ENCODE results near the gene MRNIP. TPM values are rescaled to one million over a fixed set of nuclear protein-coding genes. Genes with fewer than 3 reads are reported as not detected.

Gene MRNIP
- polyA plus RNA-seq, 2 of the 4 experiments (the other 2 are of a cell fraction) = 21.4 to 29.7 TPM

DNA sequence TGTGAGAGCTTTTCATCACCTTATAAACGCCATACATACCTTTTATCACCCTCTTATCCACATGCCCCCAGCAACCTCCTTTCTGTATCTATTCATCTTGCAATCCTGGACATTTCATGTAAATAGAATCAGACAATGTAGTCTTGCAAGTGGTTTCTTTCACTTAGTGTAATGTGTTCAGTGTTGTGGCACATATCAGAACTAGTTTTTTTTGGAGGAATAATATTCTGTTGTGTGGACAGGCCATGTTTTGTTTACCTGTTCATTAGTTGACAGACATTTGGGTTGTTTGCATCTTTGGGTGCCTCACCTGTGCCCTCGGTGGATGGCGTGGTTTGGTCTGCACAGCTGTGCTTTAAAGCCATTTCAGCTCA is 36.6 kb downstream of the MRNIP start (continued):
- TF ChIP-seq, protein P1, sequence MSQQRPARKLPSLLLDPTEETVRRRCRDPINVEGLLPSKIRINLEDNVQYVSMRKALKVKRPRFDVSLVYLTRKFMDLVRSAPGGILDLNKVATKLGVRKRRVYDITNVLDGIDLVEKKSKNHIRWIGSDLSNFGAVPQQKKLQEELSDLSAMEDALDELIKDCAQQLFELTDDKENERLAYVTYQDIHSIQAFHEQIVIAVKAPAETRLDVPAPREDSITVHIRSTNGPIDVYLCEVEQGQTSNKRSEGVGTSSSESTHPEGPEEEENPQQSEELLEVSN (IDR thresholded peaks at IDR 0.05; ENCODE audit: borderline replicate concordance, low read depth) = no peak
- peak in 1 of 2 experiments; percentile 18; a peak in 1 of 5 replicates for TF ChIP-seq JUN (IDR thresholded peaks at IDR 0.05)

DNA sequence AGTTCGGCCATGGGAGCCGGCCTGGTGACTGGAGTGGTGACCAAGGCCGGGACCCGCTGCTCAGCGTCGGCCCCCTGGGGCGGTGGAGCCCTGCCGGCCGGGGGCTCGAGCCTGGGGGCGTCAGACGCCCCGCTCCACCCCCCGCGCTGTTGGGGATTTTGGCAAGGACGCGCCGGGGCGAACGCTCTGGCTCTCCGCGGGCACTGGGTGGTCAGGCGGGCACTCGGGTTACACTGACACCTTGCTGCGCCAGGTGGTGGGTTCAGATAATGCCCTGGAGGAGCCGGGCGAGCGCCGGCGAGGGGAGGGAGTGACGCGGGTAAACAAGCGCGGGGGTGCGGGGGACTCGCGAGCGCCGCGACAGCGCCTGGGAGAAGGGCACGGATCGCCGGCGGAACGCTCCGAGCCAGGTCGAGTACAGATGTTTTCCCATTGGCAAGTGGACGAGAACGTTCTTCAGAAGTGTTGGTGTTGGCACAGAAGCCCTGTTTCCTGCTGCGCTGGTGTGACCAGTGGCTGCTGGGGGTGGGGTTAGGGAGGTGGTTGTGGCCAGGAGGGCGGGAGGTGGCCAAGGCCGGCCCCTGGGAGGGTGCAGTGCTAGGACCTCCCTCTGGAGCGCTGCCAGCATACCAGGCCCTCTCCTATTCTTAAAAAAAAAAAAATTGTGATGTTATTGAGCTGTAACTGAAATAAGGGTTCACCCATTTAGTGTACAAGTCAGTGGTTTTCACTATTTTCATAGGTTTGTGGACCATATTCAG is 37.1 kb downstream of the MRNIP start:
- CTCF ChIA-PET = interaction anchor here (1.0 to 4.8 kb wide), 5 partner anchors 19 to 87 kb away, joined by 3 to 27 read pairs (median 7); partner anchors contain the start of gene TBC1D9B
- no peaks in the 10 kb centered on the region for H3K9me3 ChIP-seq
- peak overlapping the region; percentile 95 to 98 for H3K27ac ChIP-seq
- POLR2A ChIA-PET = interaction anchor here (0.6 to 1.5 kb wide), 9 partner anchors 9 to 271 kb away, joined by 3 to 9 read pairs (median 4); partner anchors contain the start of genes MRNIP and RUFY1
- H3K4me2 ChIP-seq = peak overlapping the region; percentile 96
- ATAC-seq = peak; percentile 16 to 65; a peak in 3 of 6 replicates
- 2% methylated on average over 9 of the region's 54 CpGs for WGBS (ENCODE audit: missing lambda C conversion rate)
- peak overlapping the region; percentile 81 for H3K4me3 ChIP-seq
- peak; percentile 92 to 95 for DNase-seq (ENCODE audit: low read depth in 1 of 2, low spot score in 1 of 2)
- FAIRE-seq = no peak
- peak; percentile 75 for TF ChIP-seq POLR2A (IDR thresholded peaks at IDR 0.05; ENCODE audit: low read length)
- TF ChIP-seq HOXA7 (CRISPR knock-in tag; IDR thresholded peaks at IDR 0.05) = peak; percentile 59; the same call in 1 of the 2 replicates
- TF ChIP-seq RARB (CRISPR knock-in tag; IDR thresholded peaks at IDR 0.05) = peak; percentile 47; the same call in 1 of the 2 replicates
- TF ChIP-seq JUN (IDR thresholded peaks at IDR 0.05) = peak; percentile 11 to 42; a peak in 3 of 5 replicates
- TF ChIP-seq, protein P2, sequence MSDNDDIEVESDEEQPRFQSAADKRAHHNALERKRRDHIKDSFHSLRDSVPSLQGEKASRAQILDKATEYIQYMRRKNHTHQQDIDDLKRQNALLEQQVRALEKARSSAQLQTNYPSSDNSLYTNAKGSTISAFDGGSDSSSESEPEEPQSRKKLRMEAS (IDR thresholded peaks at IDR 0.05) = peak; percentile 42; the same call in 1 of the 2 replicates
- TF ChIP-seq BHLHE40 (IDR thresholded peaks at IDR 0.05; ENCODE audit: low read depth, low read length) = no peak
- 0 out of 2 replicates have a peak, but pooled peaks have one; percentile 58 for TF ChIP-seq POLR2AphosphoS2 (conservative IDR thresholded peaks at IDR 0.05; ENCODE audit: low read length)
- TF ChIP-seq, protein P3, sequence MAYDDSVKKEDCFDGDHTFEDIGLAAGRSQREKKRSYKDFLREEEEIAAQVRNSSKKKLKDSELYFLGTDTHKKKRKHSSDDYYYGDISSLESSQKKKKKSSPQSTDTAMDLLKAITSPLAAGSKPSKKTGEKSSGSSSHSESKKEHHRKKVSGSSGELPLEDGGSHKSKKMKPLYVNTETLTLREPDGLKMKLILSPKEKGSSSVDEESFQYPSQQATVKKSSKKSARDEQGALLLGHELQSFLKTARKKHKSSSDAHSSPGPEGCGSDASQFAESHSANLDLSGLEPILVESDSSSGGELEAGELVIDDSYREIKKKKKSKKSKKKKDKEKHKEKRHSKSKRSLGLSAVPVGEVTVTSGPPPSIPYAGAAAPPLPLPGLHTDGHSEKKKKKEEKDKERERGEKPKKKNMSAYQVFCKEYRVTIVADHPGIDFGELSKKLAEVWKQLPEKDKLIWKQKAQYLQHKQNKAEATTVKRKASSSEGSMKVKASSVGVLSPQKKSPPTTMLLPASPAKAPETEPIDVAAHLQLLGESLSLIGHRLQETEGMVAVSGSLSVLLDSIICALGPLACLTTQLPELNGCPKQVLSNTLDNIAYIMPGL (CRISPR knock-in tag; IDR thresholded peaks at IDR 0.05; ENCODE audit: borderline replicate concordance) = no peak
- TF ChIP-seq, protein P4, sequence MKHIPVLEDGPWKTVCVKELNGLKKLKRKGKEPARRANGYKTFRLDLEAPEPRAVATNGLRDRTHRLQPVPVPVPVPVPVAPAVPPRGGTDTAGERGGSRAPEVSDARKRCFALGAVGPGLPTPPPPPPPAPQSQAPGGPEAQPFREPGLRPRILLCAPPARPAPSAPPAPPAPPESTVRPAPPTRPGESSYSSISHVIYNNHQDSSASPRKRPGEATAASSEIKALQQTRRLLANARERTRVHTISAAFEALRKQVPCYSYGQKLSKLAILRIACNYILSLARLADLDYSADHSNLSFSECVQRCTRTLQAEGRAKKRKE (CRISPR knock-in tag; IDR thresholded peaks at IDR 0.05; ENCODE audit: low read depth) = peak; percentile 20; the same call in 1 of the 2 replicates
- TF ChIP-seq, protein P5, sequence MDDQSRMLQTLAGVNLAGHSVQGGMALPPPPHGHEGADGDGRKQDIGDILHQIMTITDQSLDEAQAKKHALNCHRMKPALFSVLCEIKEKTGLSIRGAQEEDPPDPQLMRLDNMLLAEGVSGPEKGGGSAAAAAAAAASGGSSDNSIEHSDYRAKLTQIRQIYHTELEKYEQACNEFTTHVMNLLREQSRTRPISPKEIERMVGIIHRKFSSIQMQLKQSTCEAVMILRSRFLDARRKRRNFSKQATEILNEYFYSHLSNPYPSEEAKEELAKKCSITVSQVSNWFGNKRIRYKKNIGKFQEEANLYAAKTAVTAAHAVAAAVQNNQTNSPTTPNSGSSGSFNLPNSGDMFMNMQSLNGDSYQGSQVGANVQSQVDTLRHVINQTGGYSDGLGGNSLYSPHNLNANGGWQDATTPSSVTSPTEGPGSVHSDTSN (IDR thresholded peaks at IDR 0.05) = peak; percentile 46
- peak; percentile 71 for TF ChIP-seq TFCP2L1 (CRISPR knock-in tag; IDR thresholded peaks at IDR 0.05)
- peak; percentile 80 for TF ChIP-seq TP53 (CRISPR knock-in tag; IDR thresholded peaks at IDR 0.05)
- no peak for TF ChIP-seq ZSCAN20 (CRISPR knock-in tag; IDR thresholded peaks at IDR 0.05)
- peaks cover 70% of the 10 kb centered on the region for H3K4me1 ChIP-seq

- Histone ChIP-seq H3K4me1 (peaks cover 62% of the 10 kb centered on the region), H3K9me3 (no peaks in the 10 kb centered on the region), H3K27ac (peak within 1 kb of the TSS; percentile 95 to 98), H3K4me2 (peak within 1 kb of the TSS; percentile 96), H3K4me3 (peak within 1 kb of the TSS; percentile 81)
- CTCF ChIA-PET = interaction anchor here (0.6 to 4.8 kb wide), 5 partner anchors 17 to 123 kb away, joined by 3 to 27 read pairs (median 4); no protein-coding TSS in a partner anchor
- ATAC-seq (peak; percentile 15 to 40), FAIRE-seq (no peak), DNase-seq (ENCODE audit: low read depth in 1 of 2, low spot score in 1 of 2) (peak in 1 of 2 experiments; percentile 87)
- POLR2A ChIA-PET = interaction anchor here (0.7 to 2.3 kb wide), 14 partner anchors 9 to 270 kb away, joined by 3 to 20 read pairs (median 6); partner anchors contain the start of genes HNRNPH1, LTC4S, MRNIP and RNF130
- 6% methylated on average over 23 of the region's 81 CpGs for WGBS (ENCODE audit: missing lambda C conversion rate)
- TF ChIP-seq TP53 (CRISPR knock-in tag; IDR thresholded peaks at IDR 0.05) (peak; percentile 93), MAFK (IDR thresholded peaks at IDR 0.05; ENCODE audit: partially characterized antibody) (peak; percentile 100), GATA3 (IDR thresholded peaks at IDR 0.05; ENCODE audit: borderline replicate concordance) (peak; percentile 70), PHF8 (IDR thresholded peaks at IDR 0.05; ENCODE audit: borderline replicate concordance, low read depth) (peak; percentile 98), EP300 (IDR thresholded peaks at IDR 0.05) (peak in 1 of 2 experiments; percentile 59; a peak in 1 of 5 replicates), CHD2 (IDR thresholded peaks at IDR 0.05; ENCODE audit: low read length, partially characterized antibody) (peak; percentile 34), POLR2AphosphoS2 (conservative IDR thresholded peaks at IDR 0.05; ENCODE audit: low read length) (peak; percentile 71; the same call in 1 of the 2 replicates), ZFP36 (IDR thresholded peaks at IDR 0.05; ENCODE audit: borderline replicate concordance, partially characterized antibody) (no peak), HOXB5 (CRISPR knock-in tag; IDR thresholded peaks at IDR 0.05) (no peak; the same call in 1 of the 2 replicates), POLR2A (IDR thresholded peaks at IDR 0.05; ENCODE audit: low read length) (peak; percentile 100), MYC (IDR thresholded peaks at IDR 0.05; ENCODE audit: borderline replicate concordance, low read length) (0 out of 2 replicates have a peak, but pooled peaks have one; percentile 6)
- TF ChIP-seq, protein P1 (IDR thresholded peaks at IDR 0.05; ENCODE audit: borderline replicate concordance, low read depth) = no peak
- TF ChIP-seq, protein P4 (CRISPR knock-in tag; IDR thresholded peaks at IDR 0.05; ENCODE audit: low read depth) = 0 out of 2 replicates have a peak, but pooled peaks have one; percentile 1
These were observed 37.9 kb downstream of the MRNIP start, which contains the start of gene SQSTM1 for GRCh38 chr5:179820483-179821297. TSS of gene SQSTM1 (plus strand) at chr5:179820905. CDS start at chr5:179820937, 32 bp downstream.
